ENCODE results near the gene SEMA3D. TPM values are rescaled to one million over a fixed set of nuclear protein-coding genes. Genes with fewer than 3 reads are reported as not detected.

The SEMA3D gene
- total and polyA plus RNA-seq, 9 donors = 0.75 to 6.1 (median 3.0) TPM

DNA sequence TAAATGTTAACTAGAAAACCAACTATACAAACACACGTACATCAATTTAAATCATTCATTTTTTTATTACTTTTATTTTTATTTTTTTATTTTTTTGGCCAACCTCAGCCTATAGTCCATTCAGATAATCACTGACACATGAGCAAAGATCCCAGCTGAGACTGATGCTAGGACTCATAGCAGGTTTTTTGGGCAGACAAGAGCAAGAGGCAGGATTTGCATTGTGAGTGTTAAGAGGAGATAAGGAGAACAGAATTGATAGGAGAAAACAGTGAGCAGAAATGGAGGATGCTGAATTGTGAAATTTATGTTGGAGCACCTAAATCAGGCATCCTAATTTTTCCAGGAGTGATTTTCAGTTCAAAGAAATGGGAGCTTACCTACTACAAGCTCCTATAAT lies 240.3 kb downstream of the SEMA3D start:
- Histone ChIP-seq H3K4me1 (ENCODE audit: insufficient read depth) (no peaks in the 10 kb centered on the region), H3K27me3 (no peaks in the 10 kb centered on the region), H3K9me3 (no peaks in the 10 kb centered on the region), H3K27ac (no peak overlapping the region), H3K36me3 (no peaks in the 10 kb centered on the region), H3K4me3 (no peak overlapping the region)
- no peak for DNase-seq
- TF ChIP-seq, protein P1, sequence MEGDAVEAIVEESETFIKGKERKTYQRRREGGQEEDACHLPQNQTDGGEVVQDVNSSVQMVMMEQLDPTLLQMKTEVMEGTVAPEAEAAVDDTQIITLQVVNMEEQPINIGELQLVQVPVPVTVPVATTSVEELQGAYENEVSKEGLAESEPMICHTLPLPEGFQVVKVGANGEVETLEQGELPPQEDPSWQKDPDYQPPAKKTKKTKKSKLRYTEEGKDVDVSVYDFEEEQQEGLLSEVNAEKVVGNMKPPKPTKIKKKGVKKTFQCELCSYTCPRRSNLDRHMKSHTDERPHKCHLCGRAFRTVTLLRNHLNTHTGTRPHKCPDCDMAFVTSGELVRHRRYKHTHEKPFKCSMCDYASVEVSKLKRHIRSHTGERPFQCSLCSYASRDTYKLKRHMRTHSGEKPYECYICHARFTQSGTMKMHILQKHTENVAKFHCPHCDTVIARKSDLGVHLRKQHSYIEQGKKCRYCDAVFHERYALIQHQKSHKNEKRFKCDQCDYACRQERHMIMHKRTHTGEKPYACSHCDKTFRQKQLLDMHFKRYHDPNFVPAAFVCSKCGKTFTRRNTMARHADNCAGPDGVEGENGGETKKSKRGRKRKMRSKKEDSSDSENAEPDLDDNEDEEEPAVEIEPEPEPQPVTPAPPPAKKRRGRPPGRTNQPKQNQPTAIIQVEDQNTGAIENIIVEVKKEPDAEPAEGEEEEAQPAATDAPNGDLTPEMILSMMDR (IDR thresholded peaks at IDR 0.05) = no peak
- TF ChIP-seq POLR2A (IDR thresholded peaks at IDR 0.05) = no peak
- WGBS, 3 donors = 65 to 84% (median 80%) methylated on average over 1 of the region's 1 CpG
- intact Hi-C loops (cut with DNase I) = no loop called here
